HG03575 (cell line): ENCODE results near the gene PCLO.
"Not testable (repeated sequence)": the region's sequence is repeated elsewhere in the genome, so short reads cannot be mapped to it uniquely, and the experiment has no call there.

ENCODE experiments used
- ATAC-seq: cut with Tn5 transposase; IDR thresholded peaks from one replicate; pipeline ENCODE4 v1.9.1; 2021; ENCODE audit not compliant: unreplicated experiment, insufficient number of reproducible peaks, low FRiP score; ENCODE audit errors: extremely low read depth

The PCLO gene

DNA sequence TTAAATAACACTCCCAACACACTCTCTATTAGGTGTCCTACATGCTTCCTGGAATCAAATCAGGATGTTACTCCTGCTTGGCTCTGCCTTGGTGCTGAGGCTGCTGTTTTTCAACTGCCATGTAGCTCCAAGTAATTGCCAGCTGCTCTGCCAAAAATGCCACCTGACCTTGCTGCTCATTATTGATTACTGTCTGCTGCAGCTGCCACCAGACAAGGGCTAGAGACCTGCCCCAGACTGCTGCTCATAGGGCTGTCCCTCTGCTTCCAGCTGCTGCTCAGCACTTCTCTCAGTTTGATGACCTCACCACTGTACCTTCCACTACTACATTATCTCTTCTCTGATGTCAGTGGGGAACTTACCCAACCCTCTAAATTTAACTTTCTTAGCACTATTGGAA lies 102.5 kb downstream of the PCLO start:
- ATAC-seq, result no peak

DNA sequence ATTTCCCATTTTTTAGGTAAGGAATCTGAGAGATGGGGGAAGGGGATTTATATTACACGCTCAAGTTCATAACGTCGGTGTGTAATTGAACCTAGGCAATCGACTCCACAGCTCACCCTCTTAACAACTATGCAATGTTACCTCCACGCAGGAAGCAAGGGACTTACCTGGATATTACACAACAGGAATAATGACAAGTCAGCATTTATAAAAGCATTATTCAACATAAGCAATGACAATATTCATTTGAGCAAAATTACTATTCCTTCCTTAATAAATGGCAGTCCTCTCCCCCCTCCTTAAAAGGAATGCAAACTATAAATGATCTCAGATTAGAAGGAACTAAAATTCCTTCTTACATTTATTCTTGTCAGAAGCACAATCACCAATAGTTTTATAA lies 104.0 kb downstream of the PCLO start:
- ATAC-seq, result no peak

DNA sequence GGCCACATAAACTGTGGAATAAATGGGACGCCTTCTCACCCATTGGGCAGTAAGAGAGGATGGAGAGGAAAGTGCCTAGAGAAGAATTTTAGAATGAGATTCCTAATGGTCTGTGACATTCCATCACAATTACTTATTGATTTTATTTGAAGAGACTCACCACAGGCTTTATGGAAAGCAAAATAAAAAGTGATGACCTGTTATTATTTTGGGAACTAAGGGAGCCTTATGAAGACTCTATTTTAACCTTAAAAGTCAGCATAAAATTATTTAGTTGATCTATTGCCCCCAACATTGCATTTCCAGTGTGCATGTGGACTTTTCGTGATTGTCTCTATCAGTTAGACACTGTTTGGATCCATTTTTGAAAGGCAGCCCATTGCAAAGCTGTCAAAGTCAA lies 107.5 kb downstream of the PCLO start:
- ATAC-seq, result no peak

DNA sequence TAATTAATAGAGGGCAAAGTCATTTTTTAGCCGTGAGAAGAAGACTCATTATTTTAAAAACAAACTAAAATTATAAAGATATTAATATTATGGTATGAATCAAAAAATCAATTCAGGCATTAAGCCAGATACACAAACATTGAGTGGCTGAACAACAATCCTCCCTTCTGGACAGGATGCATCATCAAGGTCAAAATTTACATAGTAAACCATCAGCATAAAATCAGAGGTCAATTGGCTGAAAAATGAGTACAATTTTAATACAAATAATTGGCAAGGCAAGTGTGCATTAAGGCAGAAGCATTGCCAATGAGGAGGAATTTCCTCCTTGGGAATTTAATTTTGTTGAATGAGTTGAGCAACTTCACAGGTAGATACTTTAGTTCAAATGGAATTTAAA lies 108.2 kb downstream of the PCLO start:
- no peak for ATAC-seq

DNA sequence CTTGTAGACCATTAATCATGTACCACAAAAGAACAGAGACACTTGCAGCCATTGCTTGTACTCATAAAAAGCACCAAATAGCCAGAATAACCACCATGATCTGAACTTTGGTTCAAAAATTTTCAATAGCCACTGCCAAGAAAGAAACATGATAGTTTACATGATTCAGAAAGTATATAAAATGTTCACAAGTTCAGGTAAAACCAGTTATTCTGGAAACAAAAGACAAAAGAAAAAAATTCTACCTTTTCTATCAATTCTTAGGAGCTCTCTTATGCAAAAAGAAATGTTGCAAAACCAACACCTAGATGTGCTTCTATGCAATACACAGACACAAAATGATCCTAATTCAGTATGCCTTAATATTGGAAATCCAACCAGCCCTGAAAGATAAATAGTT lies 108.7 kb downstream of the PCLO start:
- no peak for ATAC-seq

DNA sequence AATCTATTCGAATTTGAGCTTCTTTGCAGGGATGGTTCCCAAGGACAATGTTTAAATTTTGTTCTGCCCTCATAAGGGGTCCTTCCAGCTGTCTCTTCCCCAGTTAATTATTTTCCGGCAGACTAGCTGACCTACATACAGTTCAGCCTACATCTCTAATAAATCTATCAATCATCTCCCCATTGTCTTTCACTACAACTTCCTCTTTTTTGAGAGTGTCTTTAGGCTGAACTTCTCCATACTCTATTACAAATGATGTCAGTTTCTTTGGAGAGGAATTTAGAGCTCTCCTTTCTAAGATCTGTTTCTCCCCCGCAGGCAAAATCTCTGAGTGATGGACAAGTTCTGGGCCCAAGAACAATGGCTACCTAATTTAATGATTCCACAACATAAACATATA lies 122.2 kb downstream of the PCLO start:
- ATAC-seq, result no peak

DNA sequence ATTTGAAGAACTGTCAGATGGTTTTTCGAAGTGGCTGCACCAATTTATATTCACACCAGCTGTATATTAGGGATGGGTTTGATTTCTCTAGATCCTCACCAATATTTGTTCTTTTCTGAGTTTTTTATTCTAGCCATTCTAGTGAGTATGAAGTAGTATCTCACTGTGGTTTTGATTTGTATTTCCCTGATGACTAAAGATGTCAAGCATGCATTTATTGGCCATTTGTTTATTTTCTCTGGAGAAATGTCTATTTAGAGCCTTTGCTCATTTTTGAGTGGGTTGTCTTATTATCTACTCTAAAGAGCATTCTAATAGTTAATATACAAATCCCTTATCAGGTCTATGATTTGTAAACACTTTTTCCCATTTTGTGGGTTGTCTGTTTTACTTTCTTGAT lies 123.9 kb downstream of the PCLO start:
- no peak for ATAC-seq

DNA sequence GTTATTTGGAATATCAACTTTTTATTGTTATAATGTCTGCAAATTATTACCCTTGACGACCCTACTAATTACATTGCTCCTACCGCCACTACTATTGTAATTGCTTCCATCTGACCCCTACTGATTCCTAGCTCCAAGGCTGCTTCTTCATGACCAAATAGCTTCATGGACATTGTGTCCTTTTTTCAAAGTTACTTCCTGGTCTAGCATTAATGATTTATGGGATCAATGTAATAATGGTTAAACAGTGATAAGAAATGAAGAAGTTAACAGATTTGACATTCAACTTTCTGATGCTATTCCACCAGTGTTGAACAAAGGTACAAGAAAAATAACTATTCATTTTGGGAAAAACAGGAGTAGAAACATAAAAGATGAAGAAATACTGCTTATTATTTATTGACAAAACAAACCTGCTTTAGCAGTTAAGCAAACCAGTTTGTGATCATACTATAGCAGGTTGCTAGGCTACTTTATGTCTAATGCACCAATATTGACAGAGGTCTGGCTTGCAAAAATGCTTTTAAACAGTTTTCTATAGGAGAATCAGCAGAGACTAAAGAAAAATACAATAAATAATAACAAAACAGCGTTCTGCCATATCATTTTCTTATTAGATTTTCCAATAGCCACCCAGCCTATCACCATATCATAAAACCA lies 125.8 kb downstream of the PCLO start:
- ATAC-seq, result no peak

DNA sequence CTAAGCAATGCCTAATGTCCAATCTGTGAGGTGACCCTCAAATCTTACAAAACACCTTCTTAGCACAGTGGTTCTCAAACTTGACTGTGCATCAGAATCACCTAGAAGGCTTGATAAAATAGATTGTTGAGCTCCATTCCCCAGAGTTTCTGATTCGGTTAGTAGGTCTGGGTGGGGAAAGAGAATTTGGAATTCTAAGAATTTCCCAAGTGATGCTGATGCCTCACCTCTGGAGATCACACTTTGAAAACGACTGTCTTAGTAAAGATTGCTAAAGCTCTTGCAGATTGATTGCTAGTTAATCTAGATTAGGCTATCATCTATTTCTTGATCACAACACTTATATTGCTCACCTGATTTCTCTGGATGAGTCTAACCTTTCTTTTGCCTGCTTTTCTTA lies 126.6 kb downstream of the PCLO start:
- no peak for ATAC-seq

DNA sequence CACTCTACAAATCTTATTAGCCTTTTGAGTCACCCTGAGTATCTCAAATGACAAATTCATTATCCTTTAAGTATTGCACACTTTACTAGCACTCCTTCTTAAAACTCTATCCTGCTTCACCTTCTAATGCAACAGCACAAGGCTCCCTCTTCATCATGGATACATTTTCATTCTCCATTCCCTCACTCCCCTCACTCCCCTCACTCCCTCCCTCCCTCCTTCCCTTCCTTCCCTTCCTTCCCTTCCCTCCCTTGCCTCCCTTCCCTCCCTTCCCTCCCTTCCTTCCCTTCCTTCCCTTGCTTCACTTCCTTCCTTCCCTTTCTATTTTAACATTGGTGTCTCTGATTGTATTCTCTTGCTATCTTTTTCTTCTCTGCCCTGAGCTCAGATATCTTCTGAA lies 130.5 kb downstream of the PCLO start:
- no peak for ATAC-seq

DNA sequence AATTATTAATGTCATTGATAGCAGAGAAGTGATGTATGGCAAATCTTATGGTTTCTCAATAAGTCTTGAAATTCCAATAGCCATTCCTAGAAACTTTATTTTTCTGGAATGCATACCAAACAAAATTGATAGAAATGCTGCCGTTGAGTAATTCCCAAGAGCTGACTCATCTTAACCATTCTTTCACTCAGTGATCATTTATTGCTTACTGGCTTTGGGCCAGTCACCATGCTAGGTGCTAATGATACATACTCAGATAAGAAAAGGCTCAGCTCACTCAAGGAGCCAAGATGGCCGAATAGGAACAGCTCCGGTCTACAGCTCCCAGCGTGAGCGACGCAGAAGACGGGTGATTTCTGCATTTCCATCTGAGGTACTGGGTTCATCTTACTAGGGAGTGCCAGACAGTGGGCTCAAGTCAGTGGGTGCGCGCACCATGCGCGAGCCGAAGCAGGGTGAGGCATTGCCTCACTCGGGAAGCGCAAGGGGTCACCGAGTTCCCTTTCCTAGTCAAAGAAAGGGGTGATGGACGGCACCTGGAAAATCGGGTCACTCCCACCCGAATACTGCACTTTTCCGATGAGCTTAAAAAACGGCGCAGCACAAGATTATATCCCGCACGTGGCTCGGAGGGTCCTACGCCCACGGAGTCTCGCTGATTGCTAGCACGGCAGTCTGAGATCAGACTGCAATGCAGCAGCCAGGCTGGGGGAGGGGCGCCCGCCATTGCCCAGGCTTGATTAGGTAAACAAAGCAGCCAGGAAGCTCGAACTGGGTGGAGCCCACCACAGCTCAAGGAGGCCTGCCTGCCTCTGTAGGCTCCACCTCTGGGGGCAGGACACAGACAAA lies 138.6 kb downstream of the PCLO start:
- not testable (repeated sequence) for ATAC-seq

DNA sequence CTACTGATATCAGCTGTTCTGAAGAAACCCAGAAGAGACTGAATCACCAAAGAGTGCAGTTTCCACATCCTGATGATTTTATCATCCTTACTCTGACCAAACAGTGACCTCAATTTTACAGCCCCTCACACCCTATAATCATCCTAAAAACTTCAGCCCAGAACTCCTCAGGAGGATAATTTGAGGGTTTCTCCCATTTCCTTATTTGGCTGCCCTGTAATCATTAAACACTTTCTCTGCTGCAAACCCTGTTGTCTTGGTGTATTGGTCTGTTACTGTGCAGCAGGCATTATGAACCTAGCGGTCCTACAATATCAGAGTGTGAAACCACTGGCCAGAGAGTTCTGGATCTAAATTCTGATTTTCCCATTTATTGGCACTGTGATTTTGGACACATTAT lies 141.7 kb downstream of the PCLO start:
- no peak for ATAC-seq

DNA sequence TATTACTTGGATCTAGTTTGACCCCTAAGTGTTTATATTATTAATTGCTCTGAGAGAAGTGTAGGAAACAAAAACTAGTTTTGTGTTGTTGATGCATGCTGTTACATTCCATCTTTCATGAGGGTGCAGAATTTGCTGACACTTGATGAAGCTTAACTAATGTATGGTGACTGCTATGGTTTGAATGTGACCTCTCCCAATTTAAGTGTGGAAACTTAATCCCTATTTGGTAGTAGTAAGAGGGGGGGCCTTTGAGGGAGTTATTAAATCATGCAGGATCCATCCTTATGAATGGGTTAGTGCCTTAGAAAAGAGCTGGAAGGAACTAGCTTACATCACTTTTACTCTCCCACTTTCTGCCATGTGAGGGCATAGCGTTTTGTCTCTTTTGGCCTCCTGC lies 142.5 kb downstream of the PCLO start:
- no peak for ATAC-seq

DNA sequence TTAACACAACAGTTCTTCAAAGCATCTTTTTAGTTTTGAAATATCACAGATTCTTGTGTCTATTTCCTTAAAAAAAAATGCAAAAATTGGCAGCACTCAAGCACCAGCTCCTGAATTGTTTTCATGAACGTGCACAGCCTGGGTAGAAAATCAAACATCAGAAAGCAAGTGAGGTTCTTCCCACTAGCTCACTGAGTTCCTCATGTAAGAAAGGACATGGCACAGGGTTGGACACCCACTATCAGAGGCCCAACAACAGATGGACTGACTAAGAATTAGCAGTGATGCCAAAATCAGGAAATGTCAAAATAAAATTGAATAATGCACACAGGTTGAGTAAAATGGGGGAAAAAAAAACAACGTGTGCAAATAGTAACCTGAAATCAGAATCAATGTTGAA lies 146.8 kb downstream of the PCLO start:
- no peak for ATAC-seq

DNA sequence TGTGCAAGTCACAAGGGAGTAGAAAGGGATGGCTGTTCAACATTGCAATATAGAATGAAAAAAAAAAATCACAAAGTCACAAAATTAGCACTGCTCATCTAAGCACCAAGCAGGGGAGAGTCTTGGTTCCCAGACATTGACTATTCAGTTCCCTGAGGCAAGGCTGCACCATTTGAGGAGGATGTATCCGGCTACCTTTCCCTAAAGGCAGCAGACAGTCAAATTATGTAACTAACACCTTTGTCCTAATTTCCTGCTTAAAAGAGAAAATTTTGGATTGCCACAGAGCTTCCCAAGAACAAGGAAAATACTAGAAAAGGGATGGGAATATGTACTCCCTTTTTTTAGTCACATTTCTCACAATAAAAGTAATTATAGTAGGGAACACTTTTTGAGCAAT lies 148.1 kb downstream of the PCLO start:
- ATAC-seq, result no peak

DNA sequence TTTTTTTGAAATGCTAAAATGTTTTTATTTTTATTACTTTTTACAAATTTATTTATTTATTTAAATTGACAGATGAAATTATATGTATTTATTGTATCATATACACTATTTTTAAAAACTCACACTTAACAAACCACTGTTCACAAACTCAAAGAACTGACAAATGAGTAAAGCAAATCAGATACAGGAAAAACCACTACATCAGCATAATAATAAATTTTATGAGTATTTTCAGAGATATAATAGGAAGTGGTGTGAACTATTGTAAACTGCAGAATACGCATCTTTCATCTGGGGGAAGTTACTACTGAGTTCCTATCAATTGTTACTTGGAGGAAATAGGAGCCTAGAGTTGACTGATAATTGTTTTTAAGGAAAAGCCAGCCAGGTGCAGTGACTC lies 150.7 kb downstream of the PCLO start:
- ATAC-seq, result no peak

DNA sequence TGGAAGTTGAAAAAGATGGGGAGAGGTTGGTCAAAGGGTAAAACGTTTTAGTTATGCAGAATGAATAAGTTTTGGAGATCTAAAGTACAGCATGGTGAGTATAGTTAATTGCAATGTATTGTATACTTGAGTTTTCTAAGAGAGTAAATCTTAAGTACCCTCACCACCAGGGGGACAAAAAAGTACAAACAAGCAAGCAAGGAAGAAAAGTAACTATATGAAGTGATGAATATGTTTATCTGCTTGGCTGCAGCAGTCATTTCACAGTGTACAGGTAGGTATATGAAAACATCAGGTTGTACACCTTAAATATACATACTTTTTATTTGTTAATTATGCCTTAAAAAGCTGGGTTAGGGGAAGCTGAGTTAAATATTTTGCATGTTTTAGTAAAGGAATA lies 157.3 kb downstream of the PCLO start:
- ATAC-seq, result no peak

DNA sequence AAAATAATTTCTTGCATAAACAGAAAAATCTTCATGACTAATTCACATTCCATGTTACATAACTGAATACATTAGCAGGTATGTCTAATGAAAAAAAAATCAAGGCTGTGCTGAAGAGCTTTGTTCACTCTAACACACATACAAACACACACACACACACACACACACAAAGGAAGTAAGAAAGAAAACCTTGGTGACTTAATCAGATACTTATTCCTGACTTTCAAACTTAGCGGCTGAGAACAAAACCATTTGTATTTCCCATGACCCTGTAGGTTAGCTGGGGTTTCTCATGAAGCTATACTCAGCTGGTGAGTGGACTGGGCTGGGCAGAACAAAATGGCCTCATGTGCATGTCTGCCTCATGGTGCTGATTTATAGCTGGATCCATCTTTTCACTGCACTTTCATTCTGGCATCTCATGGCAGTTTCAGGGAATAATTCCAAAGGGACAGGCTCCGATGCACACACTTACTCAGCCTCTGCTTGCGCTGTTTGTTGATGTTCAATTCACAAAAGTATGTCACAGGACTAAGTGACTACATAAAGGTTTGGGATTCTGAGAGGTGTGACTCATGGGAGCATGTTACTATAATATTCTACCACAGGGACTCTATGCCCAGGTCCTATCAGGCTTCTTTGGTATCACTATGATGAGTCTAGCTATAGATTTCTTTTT lies 161.2 kb downstream of the PCLO start:
- no peak for ATAC-seq

DNA sequence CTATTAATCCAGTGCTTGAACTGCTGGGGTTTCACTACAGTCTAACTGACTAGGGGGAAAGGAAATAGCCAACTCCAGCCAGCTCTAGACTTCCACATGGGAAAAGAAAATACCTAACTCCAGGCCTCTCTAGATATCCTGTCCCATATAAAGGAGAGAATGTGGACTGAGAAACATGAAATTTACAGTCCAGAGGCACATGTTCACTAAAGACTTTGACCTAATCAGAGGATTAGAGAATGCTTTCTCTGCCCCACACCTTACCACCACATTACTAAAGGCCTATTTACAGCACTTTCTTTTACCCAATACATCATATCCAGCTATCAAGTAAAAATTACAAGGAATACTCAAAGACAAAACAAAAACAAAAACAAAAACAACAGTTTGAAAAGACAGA lies 164.2 kb downstream of the PCLO start:
- no peak for ATAC-seq

DNA sequence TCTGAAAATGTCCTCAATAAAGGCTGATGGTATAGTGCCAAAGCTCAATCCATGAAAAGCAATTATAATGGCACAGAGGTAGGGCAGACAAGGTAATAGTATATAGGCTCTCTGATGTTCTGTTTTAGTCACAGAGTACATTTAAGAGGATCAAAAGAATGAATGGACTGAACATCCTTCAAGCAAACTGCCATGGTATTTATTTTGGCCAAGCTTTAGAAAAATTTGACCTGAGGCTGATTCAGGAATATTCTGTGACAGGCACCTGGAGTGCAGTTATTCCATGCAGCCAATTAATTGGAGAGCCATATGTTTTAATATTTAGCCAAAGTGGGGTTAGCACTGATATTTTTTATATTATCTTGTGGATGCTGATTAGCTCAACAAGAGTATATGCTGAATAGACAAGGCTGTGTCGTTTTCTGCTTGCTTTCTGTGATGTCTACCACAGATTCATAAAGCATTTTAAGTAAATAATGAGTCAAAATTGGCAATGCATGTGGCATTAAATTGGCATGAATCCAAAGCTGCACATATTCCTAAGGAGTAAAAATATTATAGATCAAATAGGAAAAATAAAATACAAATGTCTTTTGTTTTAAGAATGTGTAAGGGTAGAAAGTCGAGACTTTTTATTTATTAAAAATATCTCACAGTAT lies 177.4 kb downstream of the PCLO start:
- no peak for ATAC-seq
